HL-60 (cell line): ENCODE data around the gene RBFOX2.

ENCODE experiments used
- DNase-seq, 2 experiments: peaks; one replicate each; pipeline ENCODE4 v3.0.0-alpha.2; 2010 to 2020; ENCODE audit warnings: low read depth in 1 of 2, low spot score in 1 of 2
- H3K27ac ChIP-seq: fragments of 250-450 bp; sonication (Bioruptor Pico); replicated peaks from 2 replicates; pipeline ENCODE4 v1.5.1; 2020; ENCODE audit warnings: mild to moderate bottlenecking, moderate library complexity
- H3K27me3 ChIP-seq: fragments of 250-450 bp; sonication (Bioruptor Pico); 2 replicates; pipeline ENCODE4 v1.5.1; 2021; ENCODE audit warnings: mild to moderate bottlenecking, moderate library complexity; ENCODE audit not compliant: insufficient read depth, poor library complexity, severe bottlenecking
- H3K4me3 ChIP-seq: replicated peaks from 2 replicates; pipeline ENCODE4 v1.5.1; 2011; ENCODE audit warnings: mild to moderate bottlenecking, control low read depth, low read length; ENCODE audit not compliant: insufficient read depth
- CTCF ChIP-seq: IDR thresholded peaks from one replicate; pipeline ENCODE4 v1.5.1; 2011; ENCODE audit warnings: low read length, control low read depth, inconsistent platforms; ENCODE audit not compliant: insufficient read depth
- GABPA ChIP-seq: IDR thresholded peaks from 2 replicates; pipeline ENCODE4 v1.6.1; 2012; ENCODE audit warnings: low read depth
- POLR2AphosphoS5 ChIP-seq: IDR thresholded peaks from 2 replicates; pipeline ENCODE4 v1.6.1; 2012; ENCODE audit warnings: low read depth
- REST ChIP-seq: IDR thresholded peaks from 2 replicates; pipeline ENCODE4 v1.6.1; 2012; ENCODE audit warnings: low read depth; ENCODE audit not compliant: insufficient replicate concordance
- SPI1 ChIP-seq: IDR thresholded peaks from 2 replicates; pipeline ENCODE4 v1.6.1; 2012; ENCODE audit warnings: low read depth, mild to moderate bottlenecking, borderline replicate concordance

The RBFOX2 gene

GRCh38 chr22:35824256-35824655, 204.4 kb downstream of the RBFOX2 start:
- DNase-seq: no peak
- H3K4me3 ChIP-seq: no peak overlapping the region
- no peak for TF ChIP-seq POLR2AphosphoS5
- no peak for TF ChIP-seq REST
- TF ChIP-seq SPI1: no peak
- no peak for TF ChIP-seq GABPA
- TF ChIP-seq CTCF: no peak
- H3K27me3 ChIP-seq: no peaks in the 10 kb centered on the region
- no peak overlapping the region for H3K27ac ChIP-seq

GRCh38 chr22:35821654-35822053, 207.0 kb downstream of the RBFOX2 start:
- H3K27me3 ChIP-seq: no peaks in the 10 kb centered on the region
- no peak for DNase-seq
- H3K27ac ChIP-seq: no peak overlapping the region
- TF ChIP-seq SPI1 (no peak), GABPA (no peak), POLR2AphosphoS5 (no peak), CTCF (no peak), REST (no peak)
- no peak overlapping the region for H3K4me3 ChIP-seq

- TF ChIP-seq SPI1 (no peak), GABPA (no peak), REST (no peak)
- no peak for DNase-seq
- Histone ChIP-seq H3K4me3 (no peak overlapping the region), H3K27me3 (no peaks in the 10 kb centered on the region), H3K27ac (no peak overlapping the region)
These were observed 209.2 kb downstream of the RBFOX2 start for GRCh38 chr22:35819421-35819820.

GRCh38 chr22:35818897-35819296, 209.7 kb downstream of the RBFOX2 start:
- Histone ChIP-seq H3K4me3 (no peak overlapping the region), H3K27me3 (no peaks in the 10 kb centered on the region), H3K27ac (no peak overlapping the region)
- no peak for DNase-seq
- TF ChIP-seq GABPA: no peak
- no peak for TF ChIP-seq SPI1
- TF ChIP-seq REST: no peak
- no peak for TF ChIP-seq CTCF
